C4-2B (cell line): ENCODE measurements around the gene DUSP18.

ENCODE experiments used
- H3K27ac ChIP-seq: fragments of 450-650 bp; 2 replicates; pipeline ENCODE4 v1.5.1; 2017
- ZFX ChIP-seq: fragments of 450-650 bp; IDR thresholded peaks from 2 replicates; pipeline ENCODE4 v1.6.1; 2017
- TF ChIP-seq, protein P1 (sequence below): fragments of 450-650 bp; conservative IDR thresholded peaks from 2 replicates; pipeline ENCODE4 v1.5.1; 2017; ENCODE audit warnings: mild to moderate bottlenecking

Gene DUSP18

GRCh38 chr22:30617819-30618218, 49.9 kb downstream of the DUSP18 start:
- TF ChIP-seq, protein P1, sequence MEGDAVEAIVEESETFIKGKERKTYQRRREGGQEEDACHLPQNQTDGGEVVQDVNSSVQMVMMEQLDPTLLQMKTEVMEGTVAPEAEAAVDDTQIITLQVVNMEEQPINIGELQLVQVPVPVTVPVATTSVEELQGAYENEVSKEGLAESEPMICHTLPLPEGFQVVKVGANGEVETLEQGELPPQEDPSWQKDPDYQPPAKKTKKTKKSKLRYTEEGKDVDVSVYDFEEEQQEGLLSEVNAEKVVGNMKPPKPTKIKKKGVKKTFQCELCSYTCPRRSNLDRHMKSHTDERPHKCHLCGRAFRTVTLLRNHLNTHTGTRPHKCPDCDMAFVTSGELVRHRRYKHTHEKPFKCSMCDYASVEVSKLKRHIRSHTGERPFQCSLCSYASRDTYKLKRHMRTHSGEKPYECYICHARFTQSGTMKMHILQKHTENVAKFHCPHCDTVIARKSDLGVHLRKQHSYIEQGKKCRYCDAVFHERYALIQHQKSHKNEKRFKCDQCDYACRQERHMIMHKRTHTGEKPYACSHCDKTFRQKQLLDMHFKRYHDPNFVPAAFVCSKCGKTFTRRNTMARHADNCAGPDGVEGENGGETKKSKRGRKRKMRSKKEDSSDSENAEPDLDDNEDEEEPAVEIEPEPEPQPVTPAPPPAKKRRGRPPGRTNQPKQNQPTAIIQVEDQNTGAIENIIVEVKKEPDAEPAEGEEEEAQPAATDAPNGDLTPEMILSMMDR: no peak
- no peak for TF ChIP-seq ZFX
- no peak overlapping the region for H3K27ac ChIP-seq

- H3K27ac ChIP-seq: no peak overlapping the region
- TF ChIP-seq, protein P1: no peak
- no peak for TF ChIP-seq ZFX
Measured at GRCh38 chr22:30615543-30615954, 52.1 kb downstream of the DUSP18 start.

GRCh38 chr22:30614879-30615278, 52.8 kb downstream of the DUSP18 start:
- H3K27ac ChIP-seq: no peak overlapping the region
- no peak for TF ChIP-seq ZFX
- TF ChIP-seq, protein P1: no peak

DNA sequence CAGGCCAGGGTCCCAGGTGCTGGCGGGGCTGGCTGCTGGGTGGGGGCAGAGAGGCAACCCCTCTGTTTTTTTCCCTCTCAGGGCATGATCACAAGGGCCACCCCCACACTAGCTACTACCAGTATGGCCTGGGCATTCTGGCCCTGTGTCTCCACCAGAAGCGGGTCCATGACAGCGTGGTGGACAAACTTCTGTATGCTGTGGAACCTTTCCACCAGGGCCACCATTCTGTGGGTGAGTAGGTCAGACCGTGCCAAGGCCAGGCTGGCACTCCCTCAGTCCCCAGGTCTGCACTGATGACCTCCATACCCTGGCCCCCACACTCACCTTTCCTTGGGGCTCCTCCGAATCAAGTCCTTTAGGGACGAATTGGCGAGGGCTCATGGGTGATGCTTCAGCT, 53.4 kb downstream of the DUSP18 start:
- H3K27ac ChIP-seq: no peak overlapping the region
- TF ChIP-seq ZFX: no peak
- TF ChIP-seq, protein P1: no peak

GRCh38 chr22:30612789-30613188, 54.9 kb downstream of the DUSP18 start:
- H3K27ac ChIP-seq: no peak overlapping the region
- TF ChIP-seq, protein P1: no peak
- TF ChIP-seq ZFX: no peak
